ENCODE results near the gene IGSF6. TPM values are rescaled to one million over a fixed set of nuclear protein-coding genes. Genes with fewer than 3 reads are reported as not detected.
A peak's percentile ranks its signal among the peaks of the same experiment; 100 is the strongest.

Gene IGSF6
- total and polyA plus RNA-seq, 2 donors (not counting 1 experiment from before 2014, with no cell fraction given): 0.33 to 1.3 TPM

DNA sequence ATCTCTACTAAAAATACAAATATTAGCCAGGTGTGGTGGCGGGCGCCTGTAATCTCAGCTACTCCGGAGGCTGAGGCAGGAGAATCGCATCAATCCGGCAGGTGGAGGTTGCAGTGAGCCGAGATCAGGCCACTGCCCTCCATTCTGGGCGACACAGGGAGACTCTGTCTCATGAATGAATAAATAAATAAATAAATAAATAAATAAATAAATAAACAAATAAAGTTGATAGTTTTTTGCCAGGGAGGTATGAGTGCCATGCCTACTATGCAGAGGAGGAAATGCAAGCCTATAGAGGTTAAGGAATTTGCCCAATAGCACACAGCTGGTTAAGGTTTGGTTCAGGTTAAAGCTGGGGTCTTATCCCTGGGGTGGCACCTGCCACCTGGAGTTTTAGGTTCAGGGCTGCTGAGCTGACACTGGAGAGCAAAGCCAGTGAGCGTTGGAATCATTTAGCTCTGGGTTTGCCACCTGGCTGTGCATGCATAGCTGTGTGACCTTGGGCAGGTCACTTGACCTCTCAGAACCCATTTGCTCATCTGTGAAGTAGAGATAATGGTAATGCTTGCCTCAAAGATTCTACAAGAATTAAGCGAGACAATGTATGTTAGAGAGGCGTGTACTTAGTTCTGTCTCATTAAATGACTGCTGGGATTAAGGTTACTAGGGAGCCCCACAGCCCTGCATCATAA lies 12.5 kb upstream of the IGSF6 start:
- 80% methylated on average over 6 of the region's 10 CpGs for WGBS (ENCODE audit: insufficient coverage)
- ATAC-seq (ENCODE audit: low read depth) (no peak), DNase-seq (no peak)
- no peak overlapping the region for H3K4me3 ChIP-seq (ENCODE audit: control extremely low read depth in 1 of 5, extremely low read depth in 1 of 5, insufficient read depth in 1 of 5, low read depth in 2 of 5, low read length in 4 of 5)
- no peak overlapping the region for H3K9ac ChIP-seq (ENCODE audit: low read length)
- H3K79me2 ChIP-seq (ENCODE audit: control insufficient read depth, insufficient read depth, low read length): no peaks in the 10 kb centered on the region
- H3K9me3 ChIP-seq (ENCODE audit: control extremely low read depth in 1 of 3, control insufficient read depth in 2 of 3, insufficient read depth in 1 of 3, low read length in 2 of 3): no peaks in the 10 kb centered on the region
- intact Hi-C loops (cut with micrococcal nuclease): no loop called here
- no peaks in the 10 kb centered on the region for H4K20me1 ChIP-seq (ENCODE audit: control insufficient read depth, insufficient read depth, low read length, poor library complexity, severe bottlenecking)
- ChIA-PET POLR2A (no interaction called here), CTCF (interaction anchor here (0.8 to 2.9 kb wide), 6 partner anchors 8 to 44 kb away, joined by 3 to 14 read pairs (median 4); no protein-coding TSS in a partner anchor)
- peak overlapping the region; percentile 93 for H3K4me2 ChIP-seq (replicated peaks; ENCODE audit: low read depth, low read length, poor library complexity, severe bottlenecking)
- H3K27me3 Mint-ChIP-seq: peaks cover 3% of the 10 kb centered on the region
- H3K36me3 ChIP-seq (replicated peaks in 1 of 2; ENCODE audit: control extremely low read depth in 1 of 2, control insufficient read depth in 1 of 2, extremely low read depth in 1 of 2, insufficient read depth in 2 of 2, low read length in 1 of 2): no peaks in the 10 kb centered on the region
- H2AFZ ChIP-seq (ENCODE audit: insufficient read depth, low read depth, low read length, poor library complexity, severe bottlenecking): no peak overlapping the region
- H3K4me3 Mint-ChIP-seq: peak overlapping the region; percentile 26
- no peak overlapping the region for H3K27ac Mint-ChIP-seq
- H3K27ac ChIP-seq (ENCODE audit: low read length in 2 of 2): no peak overlapping the region
- peaks cover 26 to 34% of the 10 kb centered on the region in 2 donors for H3K4me1 ChIP-seq (ENCODE audit: control insufficient read depth in 2 of 2, insufficient read depth in 2 of 2, low read length in 2 of 2)
- H3K4me1 Mint-ChIP-seq: peaks cover 28% of the 10 kb centered on the region
- peaks cover 0 to 9% (median 3%) of the 10 kb centered on the region in 4 experiments for H3K27me3 ChIP-seq (replicated peaks in 1 of 4; ENCODE audit: control extremely low read depth in 1 of 4, control insufficient read depth in 3 of 4, insufficient read depth in 4 of 4, low read length in 3 of 4)
- H3K9me3 Mint-ChIP-seq (ENCODE audit: insufficient read depth): no peaks in the 10 kb centered on the region
- TF ChIP-seq, protein P1, sequence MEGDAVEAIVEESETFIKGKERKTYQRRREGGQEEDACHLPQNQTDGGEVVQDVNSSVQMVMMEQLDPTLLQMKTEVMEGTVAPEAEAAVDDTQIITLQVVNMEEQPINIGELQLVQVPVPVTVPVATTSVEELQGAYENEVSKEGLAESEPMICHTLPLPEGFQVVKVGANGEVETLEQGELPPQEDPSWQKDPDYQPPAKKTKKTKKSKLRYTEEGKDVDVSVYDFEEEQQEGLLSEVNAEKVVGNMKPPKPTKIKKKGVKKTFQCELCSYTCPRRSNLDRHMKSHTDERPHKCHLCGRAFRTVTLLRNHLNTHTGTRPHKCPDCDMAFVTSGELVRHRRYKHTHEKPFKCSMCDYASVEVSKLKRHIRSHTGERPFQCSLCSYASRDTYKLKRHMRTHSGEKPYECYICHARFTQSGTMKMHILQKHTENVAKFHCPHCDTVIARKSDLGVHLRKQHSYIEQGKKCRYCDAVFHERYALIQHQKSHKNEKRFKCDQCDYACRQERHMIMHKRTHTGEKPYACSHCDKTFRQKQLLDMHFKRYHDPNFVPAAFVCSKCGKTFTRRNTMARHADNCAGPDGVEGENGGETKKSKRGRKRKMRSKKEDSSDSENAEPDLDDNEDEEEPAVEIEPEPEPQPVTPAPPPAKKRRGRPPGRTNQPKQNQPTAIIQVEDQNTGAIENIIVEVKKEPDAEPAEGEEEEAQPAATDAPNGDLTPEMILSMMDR (IDR thresholded peaks at IDR 0.05): no peak
- no peak for TF ChIP-seq EZH2 (IDR thresholded peaks at IDR 0.05; ENCODE audit: borderline replicate concordance, insufficient read depth, low read depth, low read length, poor library complexity, severe bottlenecking)

All from B cell (primary cell).